ENCODE data around the gene TDRD7. TPM values are rescaled to one million over a fixed set of nuclear protein-coding genes. Genes with fewer than 3 reads are reported as not detected.
A peak's percentile ranks its signal among the peaks of the same experiment; 100 is the strongest.

TDRD7 gene
- total and polyA plus RNA-seq, 2 of the 13 experiments (the other 11 are each of a cell fraction or from before 2014, with no cell fraction given) = 9.8 to 15.5 TPM

DNA sequence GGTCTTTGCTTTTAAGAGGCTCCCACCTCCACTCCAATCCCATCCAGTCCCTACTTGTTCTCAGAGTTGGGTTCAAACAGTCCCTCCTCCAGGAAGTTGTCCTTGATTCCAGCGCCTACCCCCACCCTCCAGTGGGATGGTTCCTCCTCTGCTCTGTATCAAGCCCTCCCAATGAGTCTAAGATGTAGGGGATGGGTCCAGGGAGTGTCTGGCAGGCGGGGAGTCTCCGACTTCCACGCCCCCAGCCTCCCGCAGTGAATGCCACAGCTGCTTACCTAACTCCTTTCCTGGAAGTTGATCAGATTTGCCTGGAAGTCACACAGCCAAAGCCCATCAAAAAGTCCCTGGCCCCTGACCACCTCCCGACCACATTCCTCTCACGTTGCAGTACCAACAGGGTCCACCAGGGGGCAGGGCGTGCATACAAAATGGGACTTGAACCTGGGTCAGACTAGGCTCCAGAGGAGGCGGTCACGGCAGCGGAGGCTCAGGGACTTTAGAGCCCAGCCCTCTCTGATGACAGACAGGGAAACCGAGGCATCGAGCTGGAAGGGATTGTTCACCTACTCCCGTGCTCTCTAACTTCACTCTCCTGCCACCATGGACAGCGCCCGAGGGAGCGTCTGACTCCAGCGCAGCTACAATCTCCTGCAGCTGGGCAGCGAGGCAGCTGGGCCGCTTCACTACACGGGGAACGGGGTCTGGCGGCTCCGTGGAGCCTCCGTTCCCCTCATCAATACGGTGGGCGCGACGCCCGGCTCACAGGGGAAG, 25.0 kb upstream of the TDRD7 start (continued):
- TF ChIP-seq TAF1 (CRISPR knock-in tag; IDR thresholded peaks at IDR 0.05) = no peak
- 0 out of 2 replicates have a peak, but pooled peaks have one; percentile 41 for TF ChIP-seq RFXANK (CRISPR knock-in tag; IDR thresholded peaks at IDR 0.05)
- 0 out of 2 replicates have a peak, but pooled peaks have one; percentile 39 for TF ChIP-seq JUN (CRISPR knock-in tag; IDR thresholded peaks at IDR 0.05)
- no peak for TF ChIP-seq YEATS4 (CRISPR knock-in tag; IDR thresholded peaks at IDR 0.05; ENCODE audit: borderline replicate concordance)
- TF ChIP-seq, protein P1, sequence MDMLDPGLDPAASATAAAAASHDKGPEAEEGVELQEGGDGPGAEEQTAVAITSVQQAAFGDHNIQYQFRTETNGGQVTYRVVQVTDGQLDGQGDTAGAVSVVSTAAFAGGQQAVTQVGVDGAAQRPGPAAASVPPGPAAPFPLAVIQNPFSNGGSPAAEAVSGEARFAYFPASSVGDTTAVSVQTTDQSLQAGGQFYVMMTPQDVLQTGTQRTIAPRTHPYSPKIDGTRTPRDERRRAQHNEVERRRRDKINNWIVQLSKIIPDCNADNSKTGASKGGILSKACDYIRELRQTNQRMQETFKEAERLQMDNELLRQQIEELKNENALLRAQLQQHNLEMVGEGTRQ (IDR thresholded peaks at IDR 0.05; ENCODE audit: low read depth, low read length) = no peak
- TF ChIP-seq, protein P1 (CRISPR knock-in tag; IDR thresholded peaks at IDR 0.05; ENCODE audit: borderline replicate concordance) = no peak
- TF ChIP-seq REL (CRISPR knock-in tag; conservative IDR thresholded peaks at IDR 0.05) = 0 out of 2 replicates have a peak, but pooled peaks have one; percentile 44
- no peak for TF ChIP-seq CENPT (CRISPR knock-in tag; IDR thresholded peaks at IDR 0.05; ENCODE audit: low read depth)
- TF ChIP-seq MBD4 (IDR thresholded peaks at IDR 0.05; ENCODE audit: borderline replicate concordance, low read length) = no peak
- no peak; the same call in none of the 2 replicates for TF ChIP-seq RARA (CRISPR knock-in tag; IDR thresholded peaks at IDR 0.05)
- TF ChIP-seq ZNF616 (CRISPR knock-in tag; IDR thresholded peaks at IDR 0.05; ENCODE audit: low read depth) = no peak
- TF ChIP-seq ATF1 (CRISPR knock-in tag; IDR thresholded peaks at IDR 0.05) = no peak
- TF ChIP-seq, protein P2, sequence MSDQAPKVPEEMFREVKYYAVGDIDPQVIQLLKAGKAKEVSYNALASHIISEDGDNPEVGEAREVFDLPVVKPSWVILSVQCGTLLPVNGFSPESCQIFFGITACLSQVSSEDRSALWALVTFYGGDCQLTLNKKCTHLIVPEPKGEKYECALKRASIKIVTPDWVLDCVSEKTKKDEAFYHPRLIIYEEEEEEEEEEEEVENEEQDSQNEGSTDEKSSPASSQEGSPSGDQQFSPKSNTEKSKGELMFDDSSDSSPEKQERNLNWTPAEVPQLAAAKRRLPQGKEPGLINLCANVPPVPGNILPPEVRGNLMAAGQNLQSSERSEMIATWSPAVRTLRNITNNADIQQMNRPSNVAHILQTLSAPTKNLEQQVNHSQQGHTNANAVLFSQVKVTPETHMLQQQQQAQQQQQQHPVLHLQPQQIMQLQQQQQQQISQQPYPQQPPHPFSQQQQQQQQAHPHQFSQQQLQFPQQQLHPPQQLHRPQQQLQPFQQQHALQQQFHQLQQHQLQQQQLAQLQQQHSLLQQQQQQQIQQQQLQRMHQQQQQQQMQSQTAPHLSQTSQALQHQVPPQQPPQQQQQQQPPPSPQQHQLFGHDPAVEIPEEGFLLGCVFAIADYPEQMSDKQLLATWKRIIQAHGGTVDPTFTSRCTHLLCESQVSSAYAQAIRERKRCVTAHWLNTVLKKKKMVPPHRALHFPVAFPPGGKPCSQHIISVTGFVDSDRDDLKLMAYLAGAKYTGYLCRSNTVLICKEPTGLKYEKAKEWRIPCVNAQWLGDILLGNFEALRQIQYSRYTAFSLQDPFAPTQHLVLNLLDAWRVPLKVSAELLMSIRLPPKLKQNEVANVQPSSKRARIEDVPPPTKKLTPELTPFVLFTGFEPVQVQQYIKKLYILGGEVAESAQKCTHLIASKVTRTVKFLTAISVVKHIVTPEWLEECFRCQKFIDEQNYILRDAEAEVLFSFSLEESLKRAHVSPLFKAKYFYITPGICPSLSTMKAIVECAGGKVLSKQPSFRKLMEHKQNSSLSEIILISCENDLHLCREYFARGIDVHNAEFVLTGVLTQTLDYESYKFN (CRISPR knock-in tag; conservative IDR thresholded peaks at IDR 0.05) = no peak; the same call in 1 of the 2 replicates
- TF ChIP-seq TBX3 (IDR thresholded peaks at IDR 0.05; ENCODE audit: borderline replicate concordance) = no peak
- TF ChIP-seq ZNF572 (CRISPR knock-in tag; IDR thresholded peaks at IDR 0.05) = no peak
- TF ChIP-seq, protein P3, sequence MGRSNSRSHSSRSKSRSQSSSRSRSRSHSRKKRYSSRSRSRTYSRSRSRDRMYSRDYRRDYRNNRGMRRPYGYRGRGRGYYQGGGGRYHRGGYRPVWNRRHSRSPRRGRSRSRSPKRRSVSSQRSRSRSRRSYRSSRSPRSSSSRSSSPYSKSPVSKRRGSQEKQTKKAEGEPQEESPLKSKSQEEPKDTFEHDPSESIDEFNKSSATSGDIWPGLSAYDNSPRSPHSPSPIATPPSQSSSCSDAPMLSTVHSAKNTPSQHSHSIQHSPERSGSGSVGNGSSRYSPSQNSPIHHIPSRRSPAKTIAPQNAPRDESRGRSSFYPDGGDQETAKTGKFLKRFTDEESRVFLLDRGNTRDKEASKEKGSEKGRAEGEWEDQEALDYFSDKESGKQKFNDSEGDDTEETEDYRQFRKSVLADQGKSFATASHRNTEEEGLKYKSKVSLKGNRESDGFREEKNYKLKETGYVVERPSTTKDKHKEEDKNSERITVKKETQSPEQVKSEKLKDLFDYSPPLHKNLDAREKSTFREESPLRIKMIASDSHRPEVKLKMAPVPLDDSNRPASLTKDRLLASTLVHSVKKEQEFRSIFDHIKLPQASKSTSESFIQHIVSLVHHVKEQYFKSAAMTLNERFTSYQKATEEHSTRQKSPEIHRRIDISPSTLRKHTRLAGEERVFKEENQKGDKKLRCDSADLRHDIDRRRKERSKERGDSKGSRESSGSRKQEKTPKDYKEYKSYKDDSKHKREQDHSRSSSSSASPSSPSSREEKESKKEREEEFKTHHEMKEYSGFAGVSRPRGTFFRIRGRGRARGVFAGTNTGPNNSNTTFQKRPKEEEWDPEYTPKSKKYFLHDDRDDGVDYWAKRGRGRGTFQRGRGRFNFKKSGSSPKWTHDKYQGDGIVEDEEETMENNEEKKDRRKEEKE (IDR thresholded peaks at IDR 0.05) = no peak
- TF ChIP-seq RBM22 (optimal IDR thresholded peaks at IDR 0.05; ENCODE audit: low read length) = no peak
- TF ChIP-seq NR2F1 (CRISPR knock-in tag; IDR thresholded peaks at IDR 0.05) = peak in 1 of 2 experiments; percentile 60; a peak in 1 of 4 replicates
- TF ChIP-seq, protein P4, sequence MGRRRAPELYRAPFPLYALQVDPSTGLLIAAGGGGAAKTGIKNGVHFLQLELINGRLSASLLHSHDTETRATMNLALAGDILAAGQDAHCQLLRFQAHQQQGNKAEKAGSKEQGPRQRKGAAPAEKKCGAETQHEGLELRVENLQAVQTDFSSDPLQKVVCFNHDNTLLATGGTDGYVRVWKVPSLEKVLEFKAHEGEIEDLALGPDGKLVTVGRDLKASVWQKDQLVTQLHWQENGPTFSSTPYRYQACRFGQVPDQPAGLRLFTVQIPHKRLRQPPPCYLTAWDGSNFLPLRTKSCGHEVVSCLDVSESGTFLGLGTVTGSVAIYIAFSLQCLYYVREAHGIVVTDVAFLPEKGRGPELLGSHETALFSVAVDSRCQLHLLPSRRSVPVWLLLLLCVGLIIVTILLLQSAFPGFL (CRISPR knock-in tag; IDR thresholded peaks at IDR 0.05) = no peak
- no peak for TF ChIP-seq ZNF766 (CRISPR knock-in tag; IDR thresholded peaks at IDR 0.05; ENCODE audit: borderline replicate concordance)

All from HepG2 (cell line).